SK-N-MC (cell line): ENCODE results near the gene OTOF.

Experiments used
- EZH2 ChIP-seq: fragments of 200-600 bp; sonication (generic); IDR thresholded peaks from one replicate; pipeline ENCODE4 v1.6.1; 2017; ENCODE audit warnings: antibody characterized with exemption
- POLR2AphosphoS5 ChIP-seq: IDR thresholded peaks from 2 replicates; pipeline ENCODE4 v1.6.1; 2012; ENCODE audit warnings: mild to moderate bottlenecking, low read depth, low read length, borderline replicate concordance

GRCh38 chr2:26459991-26460612 lies 17.8 kb downstream of the OTOF start:
- TF ChIP-seq POLR2AphosphoS5 = no peak
- TF ChIP-seq EZH2 = no peak
